Natural killer cell treated with Interleukin-12 subunit alpha and Interleukin-12 subunit beta and Interleukin-15 and Interleukin-18, amount 100 ng/mL, for 72 hours (primary cell): Measurements from ENCODE around the gene GRIA1. TPM values are rescaled to one million over a fixed set of nuclear protein-coding genes. Genes with fewer than 3 reads are reported as not detected.

Experiments used
- ATAC-seq, 2 donors: fragments of 150-1000 bp; cut with Tn5 transposase in 1 of 2; sonication (Bioruptor Pico), chemical (Tn5 transposase) in 1 of 2; 2 replicates each; pipeline ENCODE4 v1.10.0; 2021
- DNase-seq: peaks from one replicate; pipeline ENCODE4 v3.0.0; 2022; ENCODE audit warnings: low spot score
- H3K27ac Mint-ChIP-seq, 2 donors: 1 replicate in 1 of 2; 2 replicates in 1 of 2; pipeline ENCODE4 v1.8.0; 2022; ENCODE audit warnings: mixed read lengths in 2 of 2, mild to moderate bottlenecking in 1 of 2, moderate library complexity in 1 of 2
- H3K27me3 Mint-ChIP-seq, 2 donors: 1 replicate in 1 of 2; 2 replicates in 1 of 2; pipeline ENCODE4 v1.8.0; 2022; ENCODE audit warnings: mixed read lengths in 2 of 2
- H3K36me3 Mint-ChIP-seq: one replicate; pipeline ENCODE4 v1.8.0; 2022; ENCODE audit warnings: mixed read lengths
- H3K4me1 Mint-ChIP-seq, 2 donors: 1 replicate in 1 of 2; 2 replicates in 1 of 2; pipeline ENCODE4 v1.8.0; 2022; ENCODE audit warnings: low read depth in 2 of 2, mixed read lengths in 2 of 2, mild to moderate bottlenecking in 1 of 2
- H3K4me3 Mint-ChIP-seq: one replicate; pipeline ENCODE4 v1.8.0; 2022; ENCODE audit warnings: mixed read lengths
- H3K9me3 Mint-ChIP-seq: 2 replicates; pipeline ENCODE4 v1.8.0; 2022; ENCODE audit warnings: mixed read lengths
- total RNA-seq, 2 donors: library from RNA; stranded (reverse); gene quantifications; one replicate each; pipeline ENCODE4 v1.2.3, GENCODE V29; 2022

GRIA1 gene
- total RNA-seq, 2 donors from 2014 or later: not detected

DNA sequence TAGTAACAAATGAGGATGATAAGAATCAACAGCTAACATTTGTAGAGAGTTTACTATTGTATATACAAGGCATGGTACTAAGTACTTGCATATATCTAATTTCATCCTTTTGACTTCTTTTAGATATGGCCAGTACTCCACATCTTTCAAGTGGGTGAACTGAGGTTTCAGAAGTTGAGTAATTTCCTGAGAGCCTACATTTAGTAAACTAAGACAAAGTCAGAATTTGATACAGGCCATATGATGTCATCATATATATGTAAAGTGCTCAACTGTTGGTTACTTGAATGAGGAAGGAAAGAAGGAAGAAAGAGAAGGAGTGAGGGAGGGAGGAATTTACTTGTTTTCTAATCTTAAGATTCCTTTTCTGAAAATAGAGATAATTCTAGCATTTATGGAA lies 52.8 kb downstream of the GRIA1 start:
- no peak for ATAC-seq
- Mint-ChIP-seq H3K4me1 (no peaks in the 10 kb centered on the region), H3K36me3 (no peaks in the 10 kb centered on the region), H3K27ac (no peak overlapping the region), H3K27me3 (peaks cover 2 to 30% of the 10 kb centered on the region in 2 donors), H3K9me3 (peaks cover 7% of the 10 kb centered on the region), H3K4me3 (no peak overlapping the region)
- DNase-seq: no peak

DNA sequence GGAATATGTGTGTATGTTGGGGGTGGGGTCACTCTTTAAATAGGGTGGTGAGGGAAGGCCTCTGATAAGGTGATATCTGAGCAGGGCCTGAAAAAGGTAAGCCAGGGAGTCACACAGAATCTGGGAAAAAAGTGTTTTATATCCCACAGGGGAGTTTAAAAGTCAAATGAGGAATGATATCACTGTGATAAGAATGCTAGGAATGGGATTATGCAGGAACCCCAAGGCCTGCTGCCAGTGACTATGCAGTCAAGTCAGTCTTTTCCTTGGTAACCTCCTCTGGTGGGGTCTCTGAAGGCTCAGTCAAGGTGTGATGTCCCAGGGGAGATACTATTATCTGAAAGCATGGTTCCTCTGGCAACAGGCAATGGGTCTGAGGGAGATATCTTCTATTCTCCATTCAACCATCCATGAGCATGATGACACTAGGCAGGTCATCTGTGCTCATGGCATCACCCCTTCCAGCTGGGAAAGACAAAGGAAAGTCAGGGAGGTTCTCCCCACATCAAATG lies 53.5 kb downstream of the GRIA1 start:
- DNase-seq (no peak), ATAC-seq (no peak)
- H3K27ac Mint-ChIP-seq: no peak overlapping the region
- H3K36me3 Mint-ChIP-seq: no peaks in the 10 kb centered on the region
- peaks cover 7% of the 10 kb centered on the region for H3K9me3 Mint-ChIP-seq
- no peak overlapping the region for H3K4me3 Mint-ChIP-seq
- H3K4me1 Mint-ChIP-seq: no peaks in the 10 kb centered on the region
- peaks cover 2 to 30% of the 10 kb centered on the region in 2 donors for H3K27me3 Mint-ChIP-seq

DNA sequence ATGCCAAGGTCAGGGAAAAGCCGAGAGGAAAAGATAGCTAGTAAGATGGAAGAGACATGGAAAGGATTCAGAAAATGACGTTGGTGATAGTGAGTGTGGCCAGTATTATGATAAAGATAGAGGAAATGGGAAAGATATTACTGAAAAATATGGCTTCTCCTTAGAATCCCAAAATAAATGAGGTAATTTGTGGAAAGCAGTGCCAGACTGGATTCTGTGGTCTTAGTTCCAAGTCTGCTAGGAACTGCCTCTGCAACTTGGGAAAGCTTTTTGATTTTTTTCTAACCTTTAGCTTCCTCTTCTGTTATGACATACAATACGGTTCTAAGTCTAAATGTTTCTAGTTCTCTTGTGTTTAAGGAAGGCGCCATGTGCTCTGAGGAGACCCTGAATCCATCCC lies 54.2 kb downstream of the GRIA1 start:
- H3K27me3 Mint-ChIP-seq: peaks cover 2 to 33% of the 10 kb centered on the region in 2 donors

DNA sequence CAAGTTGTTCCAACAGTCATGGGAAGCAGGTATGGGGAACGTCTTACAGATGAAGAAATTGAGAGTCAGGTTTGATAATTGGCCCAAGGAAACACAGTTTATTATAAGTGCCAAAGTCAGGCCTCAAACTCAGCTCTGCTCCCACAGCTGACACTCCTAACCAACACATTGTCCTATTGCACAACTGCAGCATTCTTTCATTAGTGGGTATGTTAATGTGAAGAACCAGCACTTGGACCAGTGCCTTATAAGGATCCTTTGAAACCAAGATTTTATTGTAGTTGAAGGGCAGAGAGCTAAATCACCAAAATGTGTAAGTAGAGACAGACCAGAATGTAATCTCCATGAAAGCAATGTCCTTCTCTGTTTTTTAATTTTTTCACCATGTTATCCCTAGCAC lies 56.1 kb downstream of the GRIA1 start:
- Mint-ChIP-seq H3K27ac (no peak overlapping the region), H3K27me3 (peaks cover 2 to 37% of the 10 kb centered on the region in 2 donors), H3K36me3 (no peaks in the 10 kb centered on the region), H3K9me3 (peaks cover 4% of the 10 kb centered on the region), H3K4me3 (no peak overlapping the region), H3K4me1 (no peaks in the 10 kb centered on the region)
- DNase-seq: no peak
- no peak for ATAC-seq

More for the DNA sequence above, 54.2 kb downstream of the GRIA1 start:
- ATAC-seq (no peak), DNase-seq (no peak)
- no peaks in the 10 kb centered on the region for H3K36me3 Mint-ChIP-seq
- peaks cover 7% of the 10 kb centered on the region for H3K9me3 Mint-ChIP-seq
- no peak overlapping the region for H3K4me3 Mint-ChIP-seq
- H3K4me1 Mint-ChIP-seq: no peaks in the 10 kb centered on the region
- no peak overlapping the region for H3K27ac Mint-ChIP-seq

DNA sequence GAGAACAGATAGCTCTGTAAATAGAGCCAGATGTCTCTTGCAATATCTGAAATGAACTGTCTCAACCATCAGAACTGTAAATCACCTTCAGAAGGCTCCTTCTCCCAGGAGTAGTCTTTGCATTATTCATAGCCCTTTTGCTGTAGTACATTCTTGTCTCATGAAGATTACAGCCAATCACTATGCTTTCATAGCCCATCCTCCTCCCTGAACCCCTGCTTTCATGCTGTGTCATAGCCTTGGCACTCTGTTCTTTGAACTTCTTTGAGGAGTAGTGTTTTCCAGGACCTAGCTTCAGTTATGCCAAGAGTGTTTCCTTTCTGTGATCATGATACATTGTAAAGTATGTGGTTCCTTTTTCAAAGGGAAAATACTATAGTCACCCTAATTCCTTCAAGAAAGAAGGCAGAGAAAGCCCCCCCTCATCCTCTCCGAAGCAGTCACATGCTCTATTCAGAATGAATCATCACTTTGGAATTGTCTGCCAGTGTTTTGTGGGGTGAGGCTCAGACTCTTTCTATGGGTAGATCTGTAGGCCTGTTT lies 61.1 kb downstream of the GRIA1 start:
- Mint-ChIP-seq H3K27ac (no peak overlapping the region), H3K27me3 (peaks cover 0 to 7% of the 10 kb centered on the region in 2 donors), H3K4me3 (no peak overlapping the region), H3K4me1 (no peaks in the 10 kb centered on the region), H3K36me3 (no peaks in the 10 kb centered on the region), H3K9me3 (no peaks in the 10 kb centered on the region)
- DNase-seq (no peak), ATAC-seq (no peak)

DNA sequence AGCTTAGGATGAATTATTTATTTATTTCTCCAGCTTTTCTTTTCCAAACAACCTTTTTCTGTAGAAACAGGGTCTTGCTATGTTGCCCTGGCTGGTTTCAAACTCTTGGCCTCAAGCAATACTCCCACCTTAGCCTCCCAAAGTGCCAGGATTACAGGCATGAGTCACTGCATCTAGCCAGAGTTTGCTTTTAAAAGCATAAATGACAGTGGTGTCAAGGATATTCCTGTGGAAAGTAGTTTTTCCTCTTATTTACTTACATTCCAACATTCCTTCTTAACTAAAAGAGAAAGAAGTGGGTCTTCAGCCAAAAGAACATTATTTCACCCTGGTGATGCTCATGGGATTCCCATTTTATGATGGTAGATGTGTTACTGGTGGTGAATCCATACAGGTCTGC lies 62.4 kb downstream of the GRIA1 start:
- H3K27me3 Mint-ChIP-seq: peaks cover 0 to 7% of the 10 kb centered on the region in 2 donors
- H3K27ac Mint-ChIP-seq: no peak overlapping the region
- H3K4me3 Mint-ChIP-seq: no peak overlapping the region
- no peaks in the 10 kb centered on the region for H3K4me1 Mint-ChIP-seq
- no peaks in the 10 kb centered on the region for H3K9me3 Mint-ChIP-seq
- H3K36me3 Mint-ChIP-seq: no peaks in the 10 kb centered on the region
- ATAC-seq: no peak
- no peak for DNase-seq

DNA sequence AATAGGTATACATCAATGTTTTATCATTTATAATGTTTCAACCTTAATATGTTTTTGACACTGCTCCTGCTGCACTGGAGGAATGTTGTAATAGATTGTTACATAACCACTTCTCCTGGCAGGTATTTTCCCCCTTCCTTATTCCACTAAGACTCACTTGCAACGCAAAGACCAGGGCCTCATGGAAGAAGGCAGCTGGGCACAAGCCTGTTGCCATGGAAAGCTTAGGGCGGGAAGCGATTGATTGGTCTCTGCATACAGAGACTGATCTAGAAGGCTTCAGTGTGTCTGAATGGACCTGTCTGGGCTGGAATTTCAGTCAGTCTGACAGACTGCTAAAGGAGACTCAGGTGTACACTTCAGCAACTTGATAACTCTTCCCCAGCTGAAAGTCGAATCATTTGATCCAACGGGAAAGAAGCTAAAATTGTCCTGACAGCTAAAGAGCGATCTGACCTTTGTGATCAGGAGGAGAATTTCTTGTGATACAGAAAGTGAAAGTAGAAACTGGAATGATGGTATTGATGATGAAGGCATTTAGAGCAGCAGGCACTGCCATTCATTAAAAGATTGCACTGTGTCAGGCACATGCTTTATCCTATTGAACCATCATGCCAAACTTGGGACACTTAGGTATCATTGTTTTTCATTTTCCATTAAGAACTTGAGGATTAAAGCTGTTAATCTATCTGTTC lies 65.1 kb downstream of the GRIA1 start:
- no peak for ATAC-seq
- no peak for DNase-seq
- no peaks in the 10 kb centered on the region for H3K27me3 Mint-ChIP-seq

DNA sequence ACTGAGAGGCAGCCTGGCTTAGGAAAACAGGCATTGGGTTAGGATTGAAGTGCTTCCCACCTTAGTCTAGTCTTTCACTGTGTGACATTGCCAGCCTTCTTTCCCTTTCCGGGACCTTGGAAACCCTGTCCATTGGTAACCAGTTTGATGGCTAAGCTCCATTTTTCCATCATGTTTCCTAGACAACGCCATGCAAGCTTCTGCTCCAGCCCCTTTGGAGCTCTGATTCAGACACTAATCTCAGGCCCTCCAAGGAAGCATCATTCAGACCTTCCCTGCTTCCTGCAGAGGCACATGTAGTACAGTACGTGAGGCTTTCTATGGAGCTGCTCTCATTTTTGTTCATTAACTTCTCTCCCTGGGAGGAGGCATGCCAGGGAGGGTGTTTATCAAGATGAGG lies 68.5 kb downstream of the GRIA1 start:
- H3K36me3 Mint-ChIP-seq: no peaks in the 10 kb centered on the region

More for the DNA sequence above, 65.1 kb downstream of the GRIA1 start:
- H3K4me1 Mint-ChIP-seq: no peaks in the 10 kb centered on the region
- H3K4me3 Mint-ChIP-seq: peak overlapping the region; percentile 26
- no peaks in the 10 kb centered on the region for H3K36me3 Mint-ChIP-seq
- H3K9me3 Mint-ChIP-seq: no peaks in the 10 kb centered on the region
- H3K27ac Mint-ChIP-seq: no peak overlapping the region

DNA sequence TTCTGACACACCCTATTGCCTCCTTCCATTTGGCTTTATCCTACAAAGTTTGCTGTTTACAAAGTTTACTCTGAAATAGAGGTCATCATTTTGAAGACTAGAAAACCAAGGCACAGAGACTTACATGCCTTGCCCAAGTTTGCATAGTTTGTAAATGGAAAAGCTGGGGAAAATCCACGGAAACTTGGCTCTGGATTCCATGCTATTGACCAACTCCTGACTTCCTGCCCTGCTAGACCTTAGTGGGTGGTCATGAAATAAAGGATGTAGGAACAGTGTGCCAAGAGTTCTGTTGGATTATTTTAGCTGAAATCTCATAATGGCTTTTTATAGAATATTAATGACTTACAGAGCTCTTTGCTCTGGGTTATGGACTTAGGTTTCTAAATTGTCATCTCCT lies 69.5 kb downstream of the GRIA1 start:
- Mint-ChIP-seq H3K4me3 (no peak overlapping the region), H3K27me3 (peaks cover 0 to 9% of the 10 kb centered on the region in 2 donors), H3K4me1 (no peaks in the 10 kb centered on the region), H3K27ac (no peak overlapping the region), H3K9me3 (no peaks in the 10 kb centered on the region), H3K36me3 (no peaks in the 10 kb centered on the region)
- DNase-seq (no peak), ATAC-seq (no peak)

More for the DNA sequence above, 68.5 kb downstream of the GRIA1 start:
- ATAC-seq: no peak
- H3K4me3 Mint-ChIP-seq: no peak overlapping the region
- H3K27me3 Mint-ChIP-seq: peaks cover 0 to 9% of the 10 kb centered on the region in 2 donors
- no peaks in the 10 kb centered on the region for H3K4me1 Mint-ChIP-seq
- DNase-seq: no peak
- H3K27ac Mint-ChIP-seq: no peak overlapping the region
- no peaks in the 10 kb centered on the region for H3K9me3 Mint-ChIP-seq

DNA sequence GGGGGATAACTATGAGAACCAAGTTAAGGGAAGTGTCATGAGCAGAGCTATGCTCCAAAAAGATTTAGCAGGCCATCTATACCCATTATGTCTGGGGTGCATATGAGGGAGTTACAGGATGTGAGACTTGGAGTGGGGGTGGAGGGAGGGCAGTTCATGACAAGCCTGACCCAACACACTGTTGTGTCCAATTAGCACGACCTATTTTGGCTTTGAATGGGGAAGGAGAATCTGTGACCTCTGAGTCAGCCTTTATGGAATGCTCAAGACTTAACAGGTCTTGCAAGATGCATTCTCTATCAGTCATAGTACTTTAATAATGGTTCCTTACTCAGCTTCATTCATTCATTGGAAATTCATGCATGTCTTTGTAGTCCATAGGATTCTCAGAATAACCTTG lies 71.7 kb downstream of the GRIA1 start:
- Mint-ChIP-seq H3K27me3 (peaks cover 0 to 9% of the 10 kb centered on the region in 2 donors), H3K27ac (no peak overlapping the region), H3K9me3 (peaks cover 3% of the 10 kb centered on the region), H3K36me3 (no peaks in the 10 kb centered on the region), H3K4me3 (no peak overlapping the region), H3K4me1 (no peaks in the 10 kb centered on the region)
- DNase-seq (no peak), ATAC-seq (no peak)

DNA sequence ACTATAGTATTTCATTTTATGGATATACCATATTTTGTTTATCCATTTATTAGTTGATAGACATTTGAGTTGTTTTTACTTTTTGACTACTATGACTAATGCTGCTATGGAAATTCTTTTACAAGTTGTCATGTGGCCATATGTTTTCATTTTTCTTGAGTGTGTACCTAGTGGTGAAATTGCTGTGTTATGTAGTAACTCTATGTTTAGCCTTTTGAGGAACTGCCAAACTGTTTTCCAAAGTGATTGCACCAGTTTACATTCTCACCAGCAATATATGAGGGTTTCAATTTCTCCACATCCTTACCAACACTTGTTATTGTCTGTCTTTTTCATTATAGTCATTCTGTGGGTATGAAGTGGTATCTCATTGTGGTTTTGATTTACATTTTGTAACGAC lies 75.4 kb downstream of the GRIA1 start:
- DNase-seq (no peak), ATAC-seq (no peak)
- Mint-ChIP-seq H3K4me1 (no peaks in the 10 kb centered on the region), H3K9me3 (peaks cover 3% of the 10 kb centered on the region), H3K27ac (no peak overlapping the region), H3K27me3 (peaks cover 0 to 17% of the 10 kb centered on the region in 2 donors), H3K4me3 (no peak overlapping the region), H3K36me3 (no peaks in the 10 kb centered on the region)

DNA sequence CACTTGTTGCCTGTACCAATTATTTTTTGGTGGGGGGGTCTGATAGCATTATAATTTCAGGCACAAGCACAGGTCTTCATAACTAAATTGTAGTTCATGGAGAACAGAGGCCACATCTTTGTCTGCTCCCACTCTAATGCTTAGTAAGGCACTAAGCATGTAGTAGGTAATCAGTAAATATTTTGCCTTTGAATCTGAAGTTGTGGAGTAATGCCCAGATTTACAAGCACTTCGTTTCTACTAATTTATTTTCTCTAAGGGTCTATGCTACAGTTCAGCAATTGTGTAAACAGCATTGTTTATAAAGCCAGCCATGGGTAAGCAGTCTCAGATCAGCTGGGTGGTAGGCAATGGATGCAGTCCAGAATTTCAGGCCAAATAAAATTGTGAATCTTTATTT lies 78.6 kb downstream of the GRIA1 start:
- H3K9me3 Mint-ChIP-seq: peaks cover 3% of the 10 kb centered on the region
- H3K4me1 Mint-ChIP-seq: no peaks in the 10 kb centered on the region
- no peaks in the 10 kb centered on the region for H3K36me3 Mint-ChIP-seq
- no peak for ATAC-seq
- DNase-seq: no peak
- H3K27ac Mint-ChIP-seq: no peak overlapping the region
- no peak overlapping the region for H3K4me3 Mint-ChIP-seq
- H3K27me3 Mint-ChIP-seq: peaks cover 0 to 8% of the 10 kb centered on the region in 2 donors

DNA sequence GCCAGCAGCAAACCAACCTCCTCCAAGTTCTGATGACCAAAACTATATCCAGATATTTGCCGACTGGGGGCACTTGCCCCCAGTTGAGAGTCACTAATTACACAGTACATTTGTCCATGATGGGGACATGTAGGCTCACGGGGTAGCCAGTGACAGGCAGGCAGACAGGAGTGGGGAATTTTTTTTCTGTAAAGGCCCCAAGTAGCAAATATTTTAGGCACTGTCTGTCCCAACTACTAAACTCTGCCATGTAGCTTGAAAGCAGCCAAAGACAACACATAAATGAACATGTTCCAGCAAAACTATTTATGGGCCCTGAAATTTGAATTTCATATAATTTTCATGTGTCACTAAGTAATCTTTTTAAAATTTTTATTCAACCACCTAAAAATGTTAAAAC lies 80.7 kb downstream of the GRIA1 start:
- DNase-seq (no peak), ATAC-seq (no peak)
- Mint-ChIP-seq H3K36me3 (no peaks in the 10 kb centered on the region), H3K27ac (no peak overlapping the region), H3K27me3 (peaks cover 0 to 8% of the 10 kb centered on the region in 2 donors), H3K4me1 (no peaks in the 10 kb centered on the region), H3K4me3 (no peak overlapping the region), H3K9me3 (peaks cover 3% of the 10 kb centered on the region)

DNA sequence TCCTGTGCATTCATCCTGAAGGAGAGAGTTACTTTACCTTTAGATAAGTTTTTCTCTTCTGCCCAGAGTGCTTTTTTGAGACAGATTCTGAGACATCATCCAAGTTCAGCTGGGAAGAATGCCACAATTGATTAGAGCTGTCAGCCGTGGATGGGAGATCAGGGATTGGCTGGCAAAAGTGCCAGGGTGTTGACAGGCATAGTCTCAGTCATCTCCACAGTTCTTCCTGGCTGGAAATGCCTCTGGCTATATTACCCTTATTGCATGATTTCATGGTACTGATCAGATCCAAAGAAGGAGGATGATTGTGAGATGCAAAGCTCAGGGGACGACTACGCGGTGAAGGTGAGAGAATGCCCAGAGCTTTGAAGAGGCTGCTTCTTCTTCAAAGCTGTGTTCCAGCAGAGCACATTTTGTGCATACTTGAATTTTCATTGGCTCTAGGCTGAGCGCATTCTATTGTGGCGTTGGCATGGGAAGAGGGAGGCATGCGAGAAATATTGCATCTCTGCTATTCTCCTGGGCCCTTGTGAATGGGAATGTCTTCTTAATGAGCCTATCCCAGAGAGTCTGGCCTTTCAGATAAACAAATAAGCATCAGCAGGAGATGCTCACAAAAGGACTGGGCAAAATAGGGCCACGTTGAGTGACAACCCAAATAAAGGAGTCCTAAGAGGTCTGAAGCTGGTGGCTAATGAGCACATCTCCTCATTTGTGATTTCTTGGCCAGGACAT lies 82.1 kb downstream of the GRIA1 start:
- H3K36me3 Mint-ChIP-seq: no peaks in the 10 kb centered on the region
- no peaks in the 10 kb centered on the region for H3K4me1 Mint-ChIP-seq
- H3K9me3 Mint-ChIP-seq: peaks cover 5% of the 10 kb centered on the region
- H3K27ac Mint-ChIP-seq: no peak overlapping the region
- H3K27me3 Mint-ChIP-seq: peaks cover 0 to 8% of the 10 kb centered on the region in 2 donors
- no peak overlapping the region for H3K4me3 Mint-ChIP-seq
- DNase-seq: no peak
- ATAC-seq: no peak
